ENCODE measurements around the gene WDR64. TPM values are rescaled to one million over a fixed set of nuclear protein-coding genes. Genes with fewer than 3 reads are reported as not detected.

Gene WDR64
- polyA plus RNA-seq, 12 donors = 0.16 to 0.40 (median 0.31) TPM; not detected in 4

- DNase-seq = no peak
Observed at GRCh38 chr1:241630899-241631298, 21.2 kb upstream of the WDR64 start.

DNA sequence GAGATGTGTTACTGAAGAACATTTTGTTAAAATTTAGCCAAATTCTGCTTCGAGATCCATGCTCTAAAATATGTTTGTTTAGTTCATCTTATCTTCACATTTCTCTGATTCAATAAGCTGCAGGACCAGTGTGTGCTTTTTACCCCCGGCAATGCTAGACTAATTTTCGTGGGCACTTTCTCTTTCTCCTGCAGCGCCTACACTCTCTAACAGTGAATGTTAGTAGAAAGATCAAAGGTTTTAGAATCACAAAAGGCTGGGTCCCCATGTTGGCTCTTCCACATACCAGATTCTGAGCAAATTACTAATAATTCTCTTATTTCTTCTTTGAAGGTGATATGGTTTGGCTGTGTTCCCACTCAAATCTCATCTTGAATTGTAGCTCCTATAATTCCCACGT lies 20.4 kb upstream of the WDR64 start:
- DNase-seq = no peak

GRCh38 chr1:241632987-241633386 lies 19.1 kb upstream of the WDR64 start:
- no peak for DNase-seq

- DNase-seq = no peak
Observed at GRCh38 chr1:241635556-241636152, 16.4 kb upstream of the WDR64 start.

GRCh38 chr1:241636291-241636690 lies 15.8 kb upstream of the WDR64 start:
- DNase-seq = no peak

- DNase-seq = no peak
Observed at GRCh38 chr1:241637046-241637590, 15.0 kb upstream of the WDR64 start.

- DNase-seq = no peak
Observed at GRCh38 chr1:241637604-241638003, 14.5 kb upstream of the WDR64 start.

GRCh38 chr1:241638099-241638682 lies 13.9 kb upstream of the WDR64 start:
- DNase-seq = no peak

GRCh38 chr1:241638909-241639622 lies 13.0 kb upstream of the WDR64 start:
- DNase-seq = no peak

GRCh38 chr1:241639623-241640148 lies 12.4 kb upstream of the WDR64 start:
- peak; percentile 26 for DNase-seq

- peak; percentile 88 for DNase-seq
Observed at GRCh38 chr1:241640149-241640866, 11.8 kb upstream of the WDR64 start, which contains the start of the genes CHML and OPN3. TSS of gene CHML (minus strand) at chr1:241640369. CDS start at chr1:241635766, 4,603 bp downstream. TSS of gene OPN3 (minus strand) at chr1:241640369. CDS start at chr1:241640254, 115 bp downstream.

- DNase-seq = no peak
Observed at GRCh38 chr1:241640867-241641622, 11.0 kb upstream of the WDR64 start.

DNA sequence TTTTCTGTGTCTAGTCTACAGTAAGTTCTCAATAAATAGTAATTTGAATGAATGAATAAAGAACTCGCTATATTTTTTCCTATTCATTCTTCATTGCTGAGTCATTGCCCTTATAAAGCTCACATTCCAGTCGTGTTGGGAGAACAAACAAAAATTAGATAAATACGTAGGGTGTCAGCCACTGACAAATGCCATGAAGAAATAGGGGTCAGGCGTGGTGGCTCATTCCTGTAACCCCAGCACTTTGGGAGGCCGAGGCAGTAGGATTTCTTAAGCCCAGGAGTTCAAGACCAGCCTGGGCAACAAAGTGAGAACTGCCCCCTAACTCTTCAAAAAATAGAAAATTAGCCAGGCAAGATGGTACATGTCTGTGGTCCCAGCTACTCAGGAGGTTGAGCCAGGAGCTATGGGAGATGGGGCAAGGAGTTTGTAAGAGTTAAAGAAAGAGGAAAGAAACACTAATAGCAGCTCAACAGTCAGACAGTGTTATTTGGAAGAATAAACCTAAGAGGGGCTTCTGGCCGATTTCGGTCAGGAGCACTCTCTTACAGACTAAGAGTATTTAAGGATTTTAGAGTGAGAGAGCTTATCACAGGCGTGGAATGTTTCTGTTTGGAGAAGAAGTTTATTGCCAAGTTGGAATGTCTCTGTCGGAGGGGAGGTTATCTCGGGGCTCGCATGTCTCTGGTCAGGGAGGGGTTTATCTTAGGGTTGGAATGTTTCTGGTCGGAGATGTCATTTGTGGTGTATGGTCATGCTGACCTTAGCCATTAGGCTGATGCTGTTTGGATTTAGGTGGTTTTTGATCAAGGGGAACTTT lies 10.1 kb upstream of the WDR64 start:
- DNase-seq = no peak

GRCh38 chr1:241642593-241642944 lies 9.5 kb upstream of the WDR64 start:
- DNase-seq = no peak

- no peak for DNase-seq
Observed at GRCh38 chr1:241644259-241644658, 7.8 kb upstream of the WDR64 start.

- DNase-seq = no peak
Observed at GRCh38 chr1:241645199-241645598, 6.9 kb upstream of the WDR64 start.

DNA sequence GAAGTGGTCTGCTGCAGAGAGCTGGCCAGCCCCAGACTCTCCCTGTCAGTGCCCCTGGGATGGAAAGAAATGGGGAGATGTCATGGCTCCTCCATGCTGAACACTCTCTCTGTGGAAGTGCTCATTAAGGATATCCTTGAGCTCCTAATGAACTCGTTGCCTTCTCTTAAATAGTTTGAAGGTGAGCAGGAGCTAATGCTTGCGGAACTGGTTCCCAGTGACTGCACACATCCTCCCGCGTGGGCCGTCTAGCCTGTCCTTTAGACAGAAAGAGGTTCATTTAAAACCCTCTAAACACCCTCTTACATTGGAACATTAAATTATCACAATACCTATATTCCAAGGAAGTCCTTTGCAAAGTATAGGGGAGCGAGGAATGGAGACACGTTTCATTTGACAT lies 5.9 kb upstream of the WDR64 start:
- no peak for DNase-seq

GRCh38 chr1:241647658-241648057 lies 4.4 kb upstream of the WDR64 start:
- no peak for DNase-seq

GRCh38 chr1:241648159-241648558 lies 3.9 kb upstream of the WDR64 start:
- no peak for DNase-seq

DNA sequence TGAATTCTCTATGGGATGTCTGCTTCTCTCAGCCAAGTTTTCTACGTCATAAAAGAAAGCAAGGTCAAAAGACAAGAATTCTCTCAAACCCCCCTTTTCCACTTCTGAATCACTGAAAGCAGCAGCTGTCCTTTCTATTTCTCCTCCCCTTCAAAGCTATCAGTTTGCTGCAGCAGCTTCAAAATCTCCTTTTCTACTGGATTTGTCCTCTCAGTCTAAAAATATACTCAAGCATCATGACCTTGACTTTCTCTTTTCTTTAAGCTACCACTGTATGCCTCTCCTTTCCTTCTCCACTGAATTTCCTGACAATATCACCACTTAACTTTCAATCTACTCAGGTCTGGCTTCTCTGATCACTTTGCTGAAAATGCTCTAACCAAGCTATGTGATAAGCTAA lies 1.9 kb downstream of the WDR64 start:
- no peak for DNase-seq

Data from muscle of arm (tissue), 12 donors.